HG03097 (cell line): ENCODE data around the gene AIP.

Experiments
- ATAC-seq: cut with Tn5 transposase; IDR thresholded peaks from one replicate; pipeline ENCODE4 v1.9.1; 2021; ENCODE audit not compliant: unreplicated experiment, low FRiP score

AIP gene

DNA sequence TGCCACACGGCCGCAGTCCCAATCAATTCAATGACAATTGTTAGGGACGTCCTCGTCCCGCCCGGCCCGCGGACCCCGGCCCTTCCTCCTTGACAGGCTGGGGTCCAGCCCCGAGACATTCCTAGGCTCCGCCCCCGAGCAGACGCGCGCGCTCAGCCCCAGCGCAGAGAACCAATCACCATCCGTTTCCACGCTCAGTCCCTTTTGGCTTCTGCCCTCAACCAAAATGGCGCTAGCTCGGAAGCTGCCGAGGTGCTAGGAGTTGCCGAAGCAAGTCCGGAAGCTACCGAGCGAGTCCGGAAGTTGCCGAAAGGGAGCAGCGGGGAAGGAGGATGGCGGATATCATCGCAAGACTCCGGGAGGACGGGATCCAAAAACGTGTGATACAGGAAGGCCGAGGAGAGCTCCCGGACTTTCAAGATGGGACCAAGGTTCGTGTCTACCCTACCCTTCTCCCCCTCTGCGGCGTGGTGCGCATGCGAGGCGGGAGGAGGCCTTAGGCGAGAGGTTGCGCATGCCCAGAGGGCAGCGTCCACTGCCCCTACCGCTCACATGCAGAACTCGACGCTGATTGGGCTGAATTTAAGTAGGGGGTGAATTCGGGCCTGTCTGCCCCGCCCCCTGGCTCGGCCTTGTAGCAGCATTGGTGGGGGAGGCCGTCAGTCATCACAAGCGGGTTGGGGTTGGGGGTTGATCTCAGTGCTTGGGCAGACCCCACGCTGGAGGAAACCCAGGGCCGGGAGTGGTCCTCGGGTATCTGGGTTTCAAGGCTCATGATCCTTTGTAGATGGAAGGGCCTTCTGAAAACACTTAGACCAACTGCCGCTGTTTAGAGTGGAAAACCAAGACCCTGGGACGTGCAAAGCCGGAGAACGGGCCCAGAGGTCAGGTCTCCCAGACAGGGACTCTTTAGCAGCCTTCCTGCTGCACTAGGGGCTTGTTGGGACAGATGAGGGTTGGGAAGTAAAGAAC is at the start of gene AIP:
Gene AIP (plus strand): TSS at position 200 of the 972 bp plus-strand sequence. CDS start 133 bp downstream, at position 333.
- ATAC-seq: peak; percentile 75

DNA sequence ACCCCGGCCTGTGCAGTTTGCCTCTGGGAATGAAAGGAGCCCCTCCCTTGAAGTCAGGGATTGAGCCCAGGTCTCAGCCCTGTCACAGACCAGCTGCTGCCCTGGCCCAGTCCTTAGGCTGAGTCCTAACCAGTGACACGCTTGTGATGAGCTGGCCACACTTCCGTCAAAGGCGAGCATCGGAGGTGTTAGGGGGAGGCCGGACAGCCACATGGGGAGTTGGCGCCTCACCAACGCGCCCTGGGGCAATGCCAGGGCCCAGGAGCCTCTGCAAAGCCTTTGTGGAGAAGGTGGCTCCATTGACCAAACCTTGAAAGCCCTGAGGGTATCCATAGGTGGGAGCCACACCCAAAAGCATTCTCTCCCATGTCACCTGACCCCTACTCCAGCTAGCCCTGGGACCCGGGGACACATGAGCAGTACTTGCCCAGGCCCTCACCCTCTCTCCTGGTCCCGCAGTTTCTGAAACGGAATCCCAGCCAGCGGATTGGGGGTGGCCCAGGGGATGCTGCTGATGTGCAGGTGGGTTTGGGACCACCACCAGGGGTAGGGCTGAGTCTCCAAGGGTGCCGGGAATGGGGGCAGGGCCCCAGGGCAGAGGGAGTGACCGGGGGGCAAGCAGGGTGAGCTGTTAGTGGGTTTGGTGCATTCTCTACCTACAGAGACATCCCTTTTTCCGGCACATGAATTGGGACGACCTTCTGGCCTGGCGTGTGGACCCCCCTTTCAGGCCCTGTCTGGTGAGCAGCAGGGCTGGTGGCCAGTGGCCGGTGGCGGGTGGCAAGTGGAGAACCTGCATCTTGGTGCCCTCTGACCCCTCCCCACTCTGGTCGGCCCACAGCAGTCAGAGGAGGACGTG is 49.1 kb upstream of the AIP start:
- no peak for ATAC-seq

DNA sequence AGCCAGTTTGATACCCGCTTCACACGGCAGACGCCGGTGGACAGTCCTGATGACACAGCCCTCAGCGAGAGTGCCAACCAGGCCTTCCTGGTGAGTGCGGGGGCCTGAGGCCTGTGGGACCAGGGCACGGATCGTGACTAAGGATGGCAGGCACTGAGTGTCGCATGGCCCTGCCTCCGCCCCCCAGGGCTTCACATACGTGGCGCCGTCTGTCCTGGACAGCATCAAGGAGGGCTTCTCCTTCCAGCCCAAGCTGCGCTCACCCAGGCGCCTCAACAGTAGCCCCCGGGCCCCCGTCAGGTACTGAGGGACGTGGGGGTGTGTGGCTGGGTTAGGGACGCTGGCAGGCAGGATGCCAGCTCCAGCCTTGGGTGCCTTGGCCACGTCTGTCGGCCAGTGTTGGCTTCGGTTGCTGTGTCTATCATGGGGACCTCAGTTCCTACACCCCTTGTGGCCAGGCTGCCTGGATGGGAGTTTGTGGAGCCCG is 48.4 kb upstream of the AIP start:
- ATAC-seq: no peak

DNA sequence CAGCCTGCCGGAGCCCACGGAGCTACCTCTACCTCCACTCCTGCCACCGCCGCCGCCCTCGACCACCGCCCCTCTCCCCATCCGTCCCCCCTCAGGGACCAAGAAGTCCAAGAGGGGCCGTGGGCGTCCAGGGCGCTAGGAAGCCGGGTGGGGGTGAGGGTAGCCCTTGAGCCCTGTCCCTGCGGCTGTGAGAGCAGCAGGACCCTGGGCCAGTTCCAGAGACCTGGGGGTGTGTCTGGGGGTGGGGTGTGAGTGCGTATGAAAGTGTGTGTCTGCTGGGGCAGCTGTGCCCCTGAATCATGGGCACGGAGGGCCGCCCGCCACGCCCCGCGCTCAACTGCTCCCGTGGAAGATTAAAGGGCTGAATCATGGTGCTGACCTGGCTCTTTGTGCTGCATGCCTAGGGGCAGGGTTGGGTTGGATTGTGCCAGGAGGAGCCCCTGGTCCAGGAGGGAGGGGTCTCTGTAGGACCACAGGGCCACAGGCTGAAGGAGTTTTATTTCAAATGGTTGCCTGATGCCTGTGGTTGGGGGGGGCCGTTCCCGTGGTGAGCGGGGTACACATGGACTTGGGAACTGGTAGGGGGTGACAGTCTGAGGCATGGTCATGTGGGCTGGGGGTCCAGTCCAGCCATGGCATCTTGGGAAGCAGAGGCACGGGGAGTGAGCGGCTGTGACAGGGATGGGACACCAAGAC is 47.6 kb upstream of the AIP start:
- ATAC-seq: no peak

DNA sequence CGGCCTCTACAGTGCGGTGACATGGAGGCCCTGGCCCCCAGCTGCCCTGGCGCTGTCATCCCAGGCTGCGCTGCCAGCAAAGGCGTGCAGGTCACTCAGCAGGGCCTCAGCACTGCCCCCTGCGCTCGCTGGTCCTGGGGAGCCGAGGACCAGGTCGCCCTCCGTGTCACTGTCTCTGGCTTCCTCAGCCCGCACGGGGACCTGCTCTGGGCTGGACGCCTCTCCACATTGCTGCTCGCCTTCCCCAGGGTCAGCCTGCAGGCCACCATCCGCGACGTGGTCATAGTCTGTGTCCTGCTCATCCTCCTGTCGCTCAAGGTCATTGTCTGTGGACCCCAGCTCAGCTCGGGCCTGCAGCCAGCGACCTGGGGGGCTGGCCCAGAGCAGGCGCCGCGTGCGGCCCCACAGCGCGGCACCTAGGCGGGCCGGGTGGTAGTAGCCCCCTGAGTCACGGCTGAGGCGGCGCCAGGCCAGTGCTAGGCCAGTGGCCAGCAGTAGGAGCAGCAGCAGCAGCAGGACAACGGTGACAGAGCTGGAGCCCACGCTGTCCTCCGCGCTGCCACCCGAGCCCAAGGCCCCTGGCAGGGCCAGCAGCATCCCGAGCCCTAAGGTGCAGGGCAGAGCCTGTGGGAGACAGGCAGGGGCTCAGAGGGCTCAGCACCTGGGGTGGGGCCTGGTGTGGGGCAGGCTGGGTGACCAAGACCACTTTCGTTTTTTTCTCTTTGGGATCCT is 46.9 kb upstream of the AIP start:
- no peak for ATAC-seq

DNA sequence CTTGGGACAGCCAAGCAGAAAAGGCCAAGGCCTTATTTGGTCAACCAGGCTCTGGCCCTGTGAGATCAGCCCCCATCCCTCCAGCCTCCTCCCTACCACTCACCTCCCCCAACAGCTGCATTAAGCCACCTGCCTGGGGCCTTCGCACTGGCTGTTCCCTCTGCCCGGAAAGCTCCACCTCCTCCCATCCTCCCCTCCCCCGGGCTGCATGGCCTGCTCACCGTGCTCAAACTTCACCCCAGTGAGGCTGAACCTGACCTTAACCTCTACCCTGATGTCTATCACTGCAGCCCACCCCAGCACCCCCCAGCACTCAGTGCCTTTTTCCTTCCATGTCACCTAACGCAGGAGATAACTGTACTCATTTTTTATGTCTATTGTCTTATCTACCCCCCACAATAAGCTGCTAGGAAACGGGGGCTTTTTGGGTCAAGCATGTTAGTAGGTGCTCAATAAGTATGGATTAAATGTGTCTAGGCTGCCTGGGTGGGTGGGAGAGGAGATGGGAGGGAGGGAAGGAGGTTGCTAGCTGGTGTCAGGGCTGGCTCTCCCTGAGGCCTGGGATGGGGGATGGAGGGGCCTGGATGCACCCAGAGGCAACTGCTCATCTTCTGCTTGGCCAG is 46.3 kb upstream of the AIP start:
- no peak for ATAC-seq

DNA sequence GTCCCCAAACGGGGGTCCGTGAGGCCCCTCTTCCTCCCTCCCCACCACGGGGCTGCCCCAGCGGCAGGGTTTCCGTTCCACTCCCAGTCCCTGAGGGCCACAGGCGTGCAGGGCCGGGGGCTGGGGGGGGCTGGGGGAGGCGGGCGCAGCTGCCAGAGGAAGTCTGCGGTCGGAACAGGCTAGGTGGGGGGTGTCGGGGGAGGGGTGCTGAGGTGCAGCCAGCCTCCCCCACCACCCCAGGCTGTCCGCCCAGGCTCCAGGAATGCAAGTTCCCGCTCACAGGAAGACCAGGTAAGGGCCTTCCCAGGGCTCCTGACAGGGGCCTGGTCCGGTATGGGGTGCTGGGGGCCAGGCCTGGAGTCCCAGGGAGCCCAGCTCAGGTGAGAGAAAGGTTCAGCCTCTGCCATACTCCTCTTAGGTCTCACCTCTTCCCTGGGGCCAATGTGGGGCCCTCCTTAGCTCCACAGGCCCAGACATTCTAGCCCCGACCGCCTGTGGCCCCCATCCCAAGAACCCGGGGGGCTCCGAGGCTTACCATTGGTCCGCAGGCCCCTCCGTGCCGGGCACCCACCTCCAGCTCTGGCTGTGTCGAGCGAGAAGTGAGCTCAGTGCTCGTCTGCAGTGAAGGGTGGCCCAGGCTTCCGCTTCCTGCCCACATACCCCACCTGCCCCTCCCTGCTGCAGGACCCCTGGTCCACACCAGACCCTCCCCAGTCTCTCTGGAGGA is 45.6 kb upstream of the AIP start, which contains the start of gene PTPRCAP:
Gene PTPRCAP (minus strand): TSS at position 601 of the 727 bp plus-strand sequence. CDS start 63 bp downstream, at position 538.
- ATAC-seq: no peak

DNA sequence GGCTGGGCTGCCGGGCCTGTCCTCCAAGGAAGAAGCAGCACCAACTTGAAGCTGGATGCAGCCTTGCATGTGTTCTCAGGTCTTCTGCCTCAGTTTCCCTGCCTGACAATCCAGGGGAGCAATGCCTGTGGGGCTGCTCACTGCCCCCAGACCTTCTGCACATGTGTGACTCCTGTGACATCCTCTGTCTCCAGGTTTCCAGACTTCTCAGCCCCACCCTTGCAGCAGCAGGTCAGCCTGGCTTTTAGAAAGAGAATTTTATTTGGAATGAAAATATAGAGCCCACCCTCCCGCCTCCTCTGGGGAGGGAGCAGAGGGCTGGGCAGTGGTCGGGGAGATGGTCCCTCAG is 45.0 kb upstream of the AIP start:
- no peak for ATAC-seq

DNA sequence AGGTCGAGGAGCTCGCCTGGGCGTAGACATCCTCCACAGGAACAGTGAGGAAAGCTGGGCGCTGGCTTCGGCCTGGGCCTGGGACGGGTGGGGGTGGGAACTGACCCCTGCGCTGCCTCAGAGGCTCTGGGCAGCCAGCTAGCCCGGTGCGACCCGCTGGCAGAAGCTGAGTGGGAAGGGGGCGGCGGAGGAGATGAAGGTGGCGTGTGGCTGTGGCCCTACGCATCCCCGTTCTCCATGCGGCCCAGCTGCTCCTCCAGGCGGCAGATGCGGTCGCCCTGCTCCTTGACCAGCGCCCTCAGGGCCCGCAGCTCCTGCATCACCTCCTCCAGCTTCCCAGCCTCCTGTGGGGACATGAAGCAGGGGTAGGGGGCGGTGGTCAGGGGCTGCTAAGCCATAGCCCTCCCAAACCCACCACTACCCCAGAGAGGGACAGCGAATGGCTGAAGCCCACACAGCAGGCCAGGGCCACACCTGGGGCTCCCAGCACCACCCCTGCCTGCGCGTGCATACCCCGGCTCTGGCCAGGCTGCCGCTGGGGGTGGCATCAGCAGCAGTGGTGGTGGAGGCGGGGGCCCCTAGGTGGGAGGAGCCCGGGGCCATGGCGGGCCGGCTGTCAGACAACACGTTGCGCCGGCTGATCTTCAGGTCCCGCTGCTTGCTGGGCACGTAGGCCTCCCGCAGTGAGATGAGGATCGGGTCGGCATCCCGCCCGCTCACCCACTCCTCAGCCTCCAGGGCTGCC is 44.5 kb upstream of the AIP start:
- no peak for ATAC-seq

DNA sequence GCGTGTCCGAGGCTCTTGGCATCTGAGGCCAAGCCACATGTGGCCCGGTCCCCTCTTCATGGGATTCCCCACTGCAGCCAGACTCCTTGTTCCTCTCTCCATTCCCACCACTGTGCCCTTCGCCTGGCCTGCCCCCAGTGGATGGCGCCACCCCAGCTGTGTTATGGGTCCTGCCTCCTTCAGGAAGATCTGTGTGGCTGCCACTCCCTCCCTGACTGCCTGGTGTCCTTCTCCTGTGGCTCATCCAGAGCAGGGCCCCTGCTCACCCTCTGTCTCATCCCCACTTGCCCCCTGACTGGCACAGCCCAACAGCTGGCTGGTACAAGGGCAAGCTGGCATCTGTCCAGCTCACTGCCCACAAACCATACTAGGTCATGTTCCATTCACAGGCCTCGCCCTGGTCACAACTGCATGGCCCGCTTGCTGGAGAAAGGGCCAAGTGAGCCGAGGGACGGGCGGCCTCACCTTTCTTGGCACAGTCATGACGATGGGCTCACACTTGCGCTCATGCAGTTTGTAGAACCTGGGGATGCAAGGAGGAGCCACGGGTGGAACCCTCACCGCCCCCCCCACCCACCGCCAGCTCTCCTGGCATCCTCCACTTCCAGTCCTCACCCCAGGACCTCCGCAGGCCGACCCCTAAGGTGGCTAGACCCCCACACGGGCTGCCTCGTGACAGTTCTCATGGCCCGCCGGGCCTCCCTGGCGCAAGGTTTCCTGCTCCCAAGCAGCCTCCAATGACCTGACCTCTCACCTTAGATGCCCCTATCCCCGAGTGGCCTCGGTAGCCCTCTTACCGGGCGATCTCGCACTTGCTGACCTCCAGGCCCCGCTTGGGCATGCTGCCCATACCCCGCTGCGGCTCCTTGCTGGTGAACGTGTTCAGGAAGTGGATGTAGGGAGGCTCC is 43.3 kb upstream of the AIP start:
- ATAC-seq: no peak

DNA sequence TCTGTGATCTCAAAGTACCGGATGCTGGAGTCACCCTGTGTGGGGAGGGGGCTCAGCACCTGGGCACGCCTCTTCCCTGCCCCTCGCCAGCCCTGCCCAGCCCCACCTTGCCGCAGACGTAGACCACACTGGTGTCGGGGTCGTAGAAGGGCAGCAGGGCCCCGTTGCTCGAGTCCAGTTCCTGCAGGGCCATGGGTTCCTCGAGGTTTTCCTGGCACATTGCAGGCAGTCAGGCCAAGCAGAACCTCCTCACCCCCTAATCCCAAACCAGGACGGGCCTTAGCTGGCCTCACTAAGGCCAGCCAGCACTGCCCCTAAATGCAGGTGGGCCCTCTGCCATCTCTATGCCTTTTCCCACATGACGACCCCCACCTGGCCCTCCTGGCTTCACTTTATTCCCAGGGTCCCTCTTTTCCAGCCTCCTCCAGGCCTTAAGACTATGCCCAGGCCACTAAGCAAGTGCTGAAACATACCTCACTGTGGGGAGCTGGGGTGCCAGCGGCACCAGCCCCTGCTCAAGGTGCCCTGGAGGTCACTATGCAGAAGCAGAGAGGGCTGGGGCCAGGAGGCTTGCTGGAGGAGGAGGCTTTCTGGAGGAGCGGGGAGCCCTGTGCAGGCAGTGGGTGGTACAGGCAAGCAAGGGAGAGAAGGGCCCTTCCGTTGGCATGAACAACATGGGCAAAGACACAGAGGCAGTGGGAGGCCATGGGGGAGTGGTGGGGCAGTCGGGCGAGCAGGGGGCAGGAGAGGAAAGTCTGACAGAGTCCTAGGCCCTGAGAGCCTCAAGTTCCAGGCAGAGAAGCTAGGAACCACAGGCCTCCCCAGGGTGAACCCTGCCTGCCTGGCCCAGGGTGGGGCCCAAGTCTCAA is 42.4 kb upstream of the AIP start:
- no peak for ATAC-seq

DNA sequence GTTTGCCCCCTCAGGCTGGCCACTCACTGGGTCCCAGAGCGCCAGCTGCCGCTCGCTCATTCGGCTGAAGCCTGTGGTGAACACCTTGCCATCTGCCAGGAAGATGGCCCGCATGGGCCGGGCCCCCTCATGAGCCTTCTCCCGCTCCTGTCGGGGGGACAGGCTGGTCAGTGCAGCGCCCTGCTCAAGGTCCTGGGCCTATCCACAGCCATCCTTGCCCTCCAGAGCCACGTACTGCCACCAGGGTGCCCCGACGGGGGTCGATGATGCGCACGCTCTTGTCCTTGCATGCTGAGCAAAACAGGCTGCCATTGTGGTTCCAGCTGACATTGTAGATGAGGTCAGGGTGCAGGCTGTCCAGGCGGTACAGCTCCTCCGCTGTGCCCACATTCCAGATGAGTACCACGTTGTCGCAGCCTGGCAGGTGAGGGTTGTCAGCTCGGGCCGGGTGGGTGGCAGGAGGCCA is 41.7 kb upstream of the AIP start:
- no peak for ATAC-seq

DNA sequence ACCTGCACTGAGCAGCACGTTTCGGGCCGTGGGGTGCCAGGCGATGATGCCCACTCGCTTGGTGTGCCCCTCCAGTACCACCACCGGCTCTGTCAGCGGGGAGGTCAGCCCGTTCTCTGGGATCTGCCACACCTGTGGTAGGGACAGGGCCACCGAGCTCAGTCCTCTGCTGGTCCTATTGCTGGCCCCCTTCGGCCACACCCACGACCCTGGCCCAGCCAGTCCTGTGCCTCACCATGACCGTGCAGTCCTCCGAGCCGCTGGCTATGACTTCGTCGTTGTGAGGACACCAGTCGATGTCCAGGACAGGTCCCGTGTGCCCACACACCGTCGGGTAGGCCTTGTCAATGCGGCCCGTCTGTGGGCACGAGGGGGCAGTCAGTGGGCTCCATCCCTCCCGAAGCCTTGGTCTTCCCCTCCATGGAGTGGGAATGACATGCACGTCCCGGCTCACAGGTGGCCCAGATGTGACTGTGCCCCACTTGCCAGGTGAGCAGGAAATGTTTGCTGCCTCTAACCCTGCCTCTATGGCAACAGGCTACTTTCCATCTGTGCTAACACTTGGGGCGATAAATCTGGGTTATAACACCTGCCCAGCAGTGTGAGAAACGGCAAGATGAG is 41.0 kb upstream of the AIP start:
- ATAC-seq: no peak

DNA sequence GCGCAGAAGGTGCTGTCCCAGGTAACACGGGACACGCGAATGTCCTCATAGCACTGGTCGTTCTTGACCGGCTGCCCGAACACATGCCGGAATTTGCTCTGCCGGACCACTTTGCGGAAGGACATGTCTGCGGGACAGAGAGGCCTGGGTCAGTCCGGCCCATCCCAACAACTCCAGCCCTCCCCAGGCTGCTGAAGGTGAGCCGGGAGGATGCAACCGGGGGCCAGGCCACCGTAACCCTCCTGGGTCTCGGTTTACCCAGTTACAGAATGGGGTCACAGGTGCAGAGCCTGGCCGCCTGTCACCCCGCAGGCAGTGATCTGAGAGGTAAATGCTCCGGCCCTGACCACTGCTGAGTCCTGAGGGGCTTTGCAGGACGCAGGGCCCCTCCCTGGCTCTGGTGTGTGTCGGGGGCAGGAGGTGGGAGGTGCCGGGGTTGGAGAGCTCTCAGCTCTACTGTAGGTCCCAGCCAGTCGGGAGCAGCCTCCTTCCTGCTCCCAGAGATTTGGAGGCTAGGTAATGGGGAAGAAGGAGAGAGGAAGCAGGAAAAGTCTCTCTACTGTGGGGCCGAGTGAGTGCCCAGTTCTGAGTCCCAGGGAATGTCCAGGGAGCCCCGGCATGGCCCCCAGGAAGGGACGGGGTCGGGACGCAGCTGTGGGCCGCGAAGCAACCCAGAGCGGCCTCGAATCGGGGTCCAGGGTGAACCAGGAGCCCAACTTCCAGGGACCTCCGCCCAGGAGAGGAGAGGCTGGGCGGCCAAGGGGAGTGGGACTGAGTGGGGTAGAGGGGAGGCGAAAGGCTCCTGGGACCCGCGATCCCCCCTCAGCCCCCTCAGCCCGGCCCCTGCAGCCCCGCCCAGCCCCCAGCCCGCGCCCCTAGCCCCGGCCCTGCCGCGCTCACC is 40.1 kb upstream of the AIP start:
- ATAC-seq: no peak

DNA sequence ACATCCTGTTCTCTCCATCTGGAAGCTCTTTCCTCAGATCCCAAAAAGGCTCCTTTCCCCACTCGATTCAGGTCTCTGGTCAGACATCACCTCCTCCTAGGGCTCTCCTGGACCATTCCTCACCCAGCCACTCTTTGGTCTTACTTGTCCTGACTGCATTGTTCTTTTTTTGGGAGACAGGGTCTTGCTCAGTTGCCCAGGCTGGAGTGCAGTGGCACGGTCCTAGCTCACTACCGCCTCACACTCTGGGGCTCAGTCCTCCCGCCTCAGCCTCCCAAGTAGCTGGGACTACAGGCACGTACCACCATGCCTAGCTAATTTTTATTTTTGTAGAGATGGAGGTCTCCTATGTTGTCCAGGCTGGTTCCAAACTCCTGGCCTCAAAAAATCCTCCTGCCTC is 37.3 kb upstream of the AIP start:
- ATAC-seq: no peak
